SH-SY5Y (cell line): Measurements from ENCODE around the gene GALE.

Experiments used
- GATA2 ChIP-seq: IDR thresholded peaks from 2 replicates; pipeline ENCODE4 v1.6.1; 2011; ENCODE audit warnings: mild to moderate bottlenecking, low read depth, low read length
- GATA3 ChIP-seq: IDR thresholded peaks from 2 replicates; pipeline ENCODE4 v1.6.1; 2011; ENCODE audit warnings: low read depth, mild to moderate bottlenecking, low read length, moderate library complexity

- TF ChIP-seq GATA3 (no peak), GATA2 (0 out of 2 replicates have a peak, but pooled peaks have one; percentile 20)
Measured at GRCh38 chr1:23801876-23802275, 1.3 kb upstream of the GALE start.
